HL-60 (cell line): ENCODE data around the gene LMOD2.
"Not testable (repeated sequence)": the region's sequence is repeated elsewhere in the genome, so short reads cannot be mapped to it uniquely, and the experiment has no call there.

Experiments
- DNase-seq, 2 experiments: peaks; one replicate each; pipeline ENCODE4 v3.0.0-alpha.2; 2010 to 2020; ENCODE audit warnings: low read depth in 1 of 2, low spot score in 1 of 2
- H3K27ac ChIP-seq: fragments of 250-450 bp; sonication (Bioruptor Pico); replicated peaks from 2 replicates; pipeline ENCODE4 v1.5.1; 2020; ENCODE audit warnings: mild to moderate bottlenecking, moderate library complexity
- H3K27me3 ChIP-seq: fragments of 250-450 bp; sonication (Bioruptor Pico); 2 replicates; pipeline ENCODE4 v1.5.1; 2021; ENCODE audit warnings: mild to moderate bottlenecking, moderate library complexity; ENCODE audit not compliant: insufficient read depth, poor library complexity, severe bottlenecking
- H3K4me3 ChIP-seq: replicated peaks from 2 replicates; pipeline ENCODE4 v1.5.1; 2011; ENCODE audit warnings: mild to moderate bottlenecking, control low read depth, low read length; ENCODE audit not compliant: insufficient read depth
- GABPA ChIP-seq: IDR thresholded peaks from 2 replicates; pipeline ENCODE4 v1.6.1; 2012; ENCODE audit warnings: low read depth
- POLR2AphosphoS5 ChIP-seq: IDR thresholded peaks from 2 replicates; pipeline ENCODE4 v1.6.1; 2012; ENCODE audit warnings: low read depth
- REST ChIP-seq: IDR thresholded peaks from 2 replicates; pipeline ENCODE4 v1.6.1; 2012; ENCODE audit warnings: low read depth; ENCODE audit not compliant: insufficient replicate concordance
- SPI1 ChIP-seq: IDR thresholded peaks from 2 replicates; pipeline ENCODE4 v1.6.1; 2012; ENCODE audit warnings: low read depth, mild to moderate bottlenecking, borderline replicate concordance
- TF ChIP-seq, protein P1 (sequence below): IDR thresholded peaks from one replicate; pipeline ENCODE4 v1.5.1; 2011; ENCODE audit warnings: low read length, control low read depth, inconsistent platforms; ENCODE audit not compliant: insufficient read depth

Gene LMOD2

DNA sequence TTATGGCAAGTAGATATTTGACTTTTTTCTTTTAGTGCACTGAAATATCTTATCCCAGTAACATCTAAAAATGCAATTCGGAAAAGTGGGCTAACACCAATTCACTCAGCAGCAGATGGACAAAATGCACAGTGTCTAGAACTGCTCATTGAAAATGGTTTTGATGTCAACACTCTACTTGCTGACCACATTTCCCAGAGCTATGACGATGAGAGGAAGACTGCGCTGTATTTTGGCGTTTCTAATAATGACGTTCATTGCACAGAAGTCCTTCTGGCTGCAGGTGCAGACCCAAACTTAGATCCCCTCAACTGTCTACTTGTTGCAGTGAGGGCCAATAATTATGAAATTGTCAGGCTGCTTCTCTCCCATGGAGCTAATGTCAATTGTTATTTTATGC, 26.8 kb upstream of the LMOD2 start:
- no peaks in the 10 kb centered on the region for H3K27me3 ChIP-seq
- no peak for TF ChIP-seq SPI1
- no peak for TF ChIP-seq REST
- no peak for TF ChIP-seq GABPA
- TF ChIP-seq, protein P1, sequence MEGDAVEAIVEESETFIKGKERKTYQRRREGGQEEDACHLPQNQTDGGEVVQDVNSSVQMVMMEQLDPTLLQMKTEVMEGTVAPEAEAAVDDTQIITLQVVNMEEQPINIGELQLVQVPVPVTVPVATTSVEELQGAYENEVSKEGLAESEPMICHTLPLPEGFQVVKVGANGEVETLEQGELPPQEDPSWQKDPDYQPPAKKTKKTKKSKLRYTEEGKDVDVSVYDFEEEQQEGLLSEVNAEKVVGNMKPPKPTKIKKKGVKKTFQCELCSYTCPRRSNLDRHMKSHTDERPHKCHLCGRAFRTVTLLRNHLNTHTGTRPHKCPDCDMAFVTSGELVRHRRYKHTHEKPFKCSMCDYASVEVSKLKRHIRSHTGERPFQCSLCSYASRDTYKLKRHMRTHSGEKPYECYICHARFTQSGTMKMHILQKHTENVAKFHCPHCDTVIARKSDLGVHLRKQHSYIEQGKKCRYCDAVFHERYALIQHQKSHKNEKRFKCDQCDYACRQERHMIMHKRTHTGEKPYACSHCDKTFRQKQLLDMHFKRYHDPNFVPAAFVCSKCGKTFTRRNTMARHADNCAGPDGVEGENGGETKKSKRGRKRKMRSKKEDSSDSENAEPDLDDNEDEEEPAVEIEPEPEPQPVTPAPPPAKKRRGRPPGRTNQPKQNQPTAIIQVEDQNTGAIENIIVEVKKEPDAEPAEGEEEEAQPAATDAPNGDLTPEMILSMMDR = no peak
- TF ChIP-seq POLR2AphosphoS5 = no peak
- no peak for DNase-seq

GRCh38 chr7:123629281-123629680, 26.4 kb upstream of the LMOD2 start:
- no peak for TF ChIP-seq GABPA
- TF ChIP-seq REST = no peak
- TF ChIP-seq, protein P1 = no peak
- TF ChIP-seq SPI1 = no peak
- TF ChIP-seq POLR2AphosphoS5 = no peak
- no peaks in the 10 kb centered on the region for H3K27me3 ChIP-seq
- H3K4me3 ChIP-seq = no peak overlapping the region
- no peak overlapping the region for H3K27ac ChIP-seq
- DNase-seq = no peak

More for the DNA sequence above, 26.8 kb upstream of the LMOD2 start:
- Histone ChIP-seq H3K4me3 (no peak overlapping the region), H3K27ac (no peak overlapping the region)

GRCh38 chr7:123632808-123633207, 22.9 kb upstream of the LMOD2 start:
- TF ChIP-seq, protein P1 = no peak
- no peak overlapping the region for H3K27ac ChIP-seq

GRCh38 chr7:123633553-123633952, 22.1 kb upstream of the LMOD2 start:
- H3K27me3 ChIP-seq = no peaks in the 10 kb centered on the region
- no peak overlapping the region for H3K4me3 ChIP-seq
- TF ChIP-seq SPI1 (no peak), POLR2AphosphoS5 (no peak), GABPA (no peak), REST (no peak)
- TF ChIP-seq, protein P1 = no peak
- no peak for DNase-seq
- H3K27ac ChIP-seq = no peak overlapping the region

More at GRCh38 chr7:123632808-123633207, 22.9 kb upstream of the LMOD2 start:
- DNase-seq = no peak
- Histone ChIP-seq H3K27me3 (no peaks in the 10 kb centered on the region), H3K4me3 (no peak overlapping the region)

DNA sequence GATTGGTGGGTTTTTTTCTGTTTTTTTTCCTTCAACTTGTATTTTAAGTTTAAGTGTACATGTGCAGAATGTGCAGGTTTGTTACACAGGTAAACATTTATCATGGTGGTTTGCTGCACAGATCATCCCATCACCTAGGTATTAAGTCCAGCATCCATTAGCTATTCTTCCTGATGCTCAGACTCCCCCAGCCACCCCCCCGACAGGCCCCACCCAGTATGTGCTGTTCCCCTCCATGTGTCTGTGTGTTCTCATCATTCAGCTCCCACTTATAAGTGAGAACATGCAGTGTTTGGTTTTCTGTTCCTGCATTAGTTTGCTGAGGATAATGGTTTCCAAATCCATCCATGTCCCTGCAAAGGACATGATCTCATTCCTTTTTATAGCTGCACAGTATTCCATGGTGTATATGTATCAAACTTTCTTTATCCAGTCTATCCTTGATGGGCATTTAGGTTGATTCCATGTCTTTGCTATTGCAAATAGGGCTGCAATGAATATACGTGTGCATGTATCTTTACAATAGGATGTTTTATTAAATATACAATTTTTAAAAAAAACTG, 21.6 kb upstream of the LMOD2 start:
- not testable (repeated sequence) for H3K4me3 ChIP-seq, DNase-seq, H3K27me3 ChIP-seq, H3K27ac ChIP-seq
